CD4-positive, alpha-beta T cell treated with Interleukin-10 for 1 hour (primary cell): ENCODE results near the gene EXO5.
"Not testable (repeated sequence)": the region's sequence is repeated elsewhere in the genome, so short reads cannot be mapped to it uniquely, and the experiment has no call there.

ENCODE experiments used
- DNase-seq: peaks from one replicate; pipeline ENCODE4 v3.0.0-alpha.2; 2020

EXO5 gene

DNA sequence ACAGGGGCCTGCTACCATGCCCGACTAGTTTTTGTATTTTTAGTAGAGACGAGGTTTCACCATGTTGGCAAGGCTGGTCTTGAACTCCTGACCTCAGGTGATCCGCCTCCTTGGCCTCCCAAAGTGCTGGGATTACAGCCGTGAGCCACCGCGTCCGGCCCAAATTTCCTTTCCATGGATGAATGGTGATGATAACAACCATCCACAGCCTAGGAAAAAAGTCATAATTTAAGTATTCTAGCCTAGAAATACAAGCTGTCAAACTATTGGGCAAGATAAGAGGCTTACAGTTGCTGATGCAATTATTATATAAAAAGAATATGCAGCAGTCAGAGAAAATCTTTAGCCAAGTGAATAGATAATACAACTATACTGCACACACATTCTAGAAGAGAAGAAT is 46.2 kb downstream of the EXO5 start:
- DNase-seq: not testable (repeated sequence)

DNA sequence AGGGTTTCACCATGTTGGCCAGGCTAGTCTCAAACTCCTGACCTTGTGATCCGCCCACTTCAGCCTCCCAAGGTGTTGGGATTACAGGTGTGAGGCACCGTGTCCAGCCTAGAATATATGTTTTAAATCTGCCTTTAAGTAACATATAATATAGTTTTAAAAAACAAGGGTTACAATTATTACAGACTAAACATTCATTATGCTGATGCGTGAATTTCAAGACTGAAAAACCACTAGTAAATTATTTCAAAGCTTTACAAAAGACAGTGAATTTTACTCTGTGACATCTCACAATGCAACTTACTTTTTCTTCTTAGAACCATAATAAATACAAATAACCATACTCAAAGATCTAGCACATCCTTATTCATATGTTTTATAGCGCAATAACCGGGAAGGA is 47.6 kb downstream of the EXO5 start:
- DNase-seq: no peak

DNA sequence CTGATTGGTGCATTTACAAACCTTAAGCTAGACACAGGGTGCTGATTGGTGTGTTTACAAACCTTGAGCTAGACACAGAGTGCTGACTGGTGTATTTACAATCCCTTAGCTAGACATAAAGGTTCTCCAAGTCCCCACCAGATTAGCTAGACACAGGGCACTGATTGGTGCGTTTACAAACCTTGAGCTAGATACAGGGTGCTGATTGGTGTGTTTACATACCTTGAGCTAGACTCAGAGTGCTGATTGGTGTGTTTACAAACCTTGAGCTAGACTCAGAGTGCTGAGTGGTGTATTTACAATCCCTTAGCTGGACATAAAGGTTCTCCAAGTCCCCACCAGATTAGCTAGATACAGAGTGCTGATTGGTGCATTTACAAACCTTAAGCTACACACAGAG is 49.7 kb downstream of the EXO5 start:
- DNase-seq: not testable (repeated sequence)

DNA sequence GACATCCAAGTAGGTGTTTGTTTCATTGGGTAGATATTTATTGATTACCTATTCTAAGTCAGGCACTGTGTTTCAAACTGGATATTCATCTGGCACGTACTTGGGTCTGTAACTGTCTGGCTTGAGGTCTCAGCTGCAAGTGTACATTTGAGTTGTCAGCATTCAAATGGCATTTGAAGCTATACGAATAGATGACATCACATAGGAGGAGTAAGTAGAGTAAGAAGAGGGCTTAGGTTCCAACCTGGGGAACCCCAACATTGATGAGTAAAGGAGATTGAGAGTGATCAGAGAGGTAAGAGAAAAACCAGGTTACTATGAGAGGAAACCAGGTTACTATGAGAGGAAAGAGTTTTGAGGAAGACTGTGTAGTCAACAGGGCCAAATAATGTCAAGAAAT is 53.6 kb downstream of the EXO5 start:
- no peak for DNase-seq

DNA sequence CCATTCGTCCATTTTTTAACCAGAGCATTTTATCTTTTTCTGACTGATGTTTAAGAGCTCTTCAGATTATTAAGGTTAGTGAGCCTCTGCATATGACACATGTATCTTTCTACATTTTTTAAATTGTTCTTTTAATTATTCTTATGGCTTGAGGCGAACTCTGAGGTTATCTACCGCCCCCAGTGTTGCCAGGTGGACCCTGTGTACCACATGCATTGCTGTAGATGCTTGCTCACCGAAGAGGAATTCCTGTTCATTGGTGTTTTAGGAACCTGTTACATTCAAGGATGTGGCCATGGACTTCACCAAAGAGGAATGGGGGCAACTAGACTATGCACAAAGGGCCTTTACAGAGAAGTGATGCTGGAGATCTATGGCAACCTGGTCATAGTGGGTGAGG is 54.7 kb downstream of the EXO5 start:
- DNase-seq: no peak

DNA sequence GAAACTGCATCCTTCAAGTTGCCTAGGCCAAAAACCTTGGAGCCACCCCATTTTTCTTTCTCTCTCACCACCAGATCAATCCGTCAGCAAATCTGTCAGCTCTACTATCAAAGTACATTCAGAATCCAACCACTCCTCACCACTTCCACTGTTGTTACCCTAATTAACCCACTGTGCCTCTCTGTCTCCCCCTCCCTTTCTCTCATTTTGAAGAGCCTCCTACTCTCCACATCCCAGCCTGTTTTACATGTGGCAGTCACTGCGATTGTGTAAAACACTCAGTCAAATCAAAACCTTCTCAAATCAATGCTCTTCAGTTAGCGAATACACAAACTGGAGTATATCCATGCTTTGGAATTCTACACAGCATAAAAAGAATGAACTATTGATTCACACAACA is 55.9 kb downstream of the EXO5 start:
- no peak for DNase-seq

DNA sequence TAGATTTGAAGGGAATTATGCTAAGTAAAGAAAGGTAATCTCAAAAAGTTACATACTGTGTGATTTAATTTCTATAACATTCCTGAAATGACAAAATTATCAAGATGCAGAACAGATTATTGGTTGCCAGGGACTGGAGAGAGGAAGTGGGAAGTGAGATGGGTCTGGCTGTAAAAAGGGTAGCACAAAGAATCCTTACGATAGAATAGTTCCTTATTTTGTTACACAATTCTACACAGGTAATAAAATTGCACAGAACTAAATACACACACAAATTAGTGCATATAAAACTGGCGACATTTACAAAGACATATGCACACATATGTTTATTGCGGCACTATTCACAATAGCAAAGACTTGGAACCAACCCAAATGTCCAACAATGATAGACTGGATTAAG is 56.3 kb downstream of the EXO5 start:
- DNase-seq: no peak
